HepG2 (cell line): ENCODE results near the gene TTLL12. TPM values are rescaled to one million over a fixed set of nuclear protein-coding genes. Genes with fewer than 3 reads are reported as not detected.

ENCODE experiments used
- CBFB ChIP-seq: sonication (generic); formaldehyde crosslinking; IDR thresholded peaks from 2 replicates; pipeline ENCODE4 v1.4.0; 2020; ENCODE audit warnings: missing genetic modification reagents
- GTF2F1 ChIP-seq: fragments of 150-350 bp; IDR thresholded peaks from 2 replicates; pipeline ENCODE4 v1.6.1; 2014; ENCODE audit warnings: low read length
- HDAC6 ChIP-seq: fragments of 200-600 bp; sonication (generic); IDR thresholded peaks from 2 replicates; pipeline ENCODE4 v1.7.0; 2017; ENCODE audit warnings: mild to moderate bottlenecking, antibody characterized with exemption, low read length, low read depth
- HIVEP1 ChIP-seq: sonication (generic); formaldehyde crosslinking; IDR thresholded peaks from 2 replicates; pipeline ENCODE4 v1.4.0; 2020; ENCODE audit warnings: mild to moderate bottlenecking, missing genetic modification reagents
- KLF6 ChIP-seq: IDR thresholded peaks from 2 replicates; pipeline ENCODE4 v1.8.0; 2016; ENCODE audit warnings: missing biosample characterization, missing genetic modification reagents
- MTA1 ChIP-seq: sonication (generic); formaldehyde crosslinking; IDR thresholded peaks from 2 replicates; pipeline ENCODE4 v1.4.0; 2020; ENCODE audit warnings: missing genetic modification reagents, mild to moderate bottlenecking, borderline replicate concordance
- RFX5 ChIP-seq: IDR thresholded peaks from 2 replicates; pipeline ENCODE4 v1.6.1; 2011; ENCODE audit warnings: low read depth, low read length, improper control_type of control experiment
- SMAD3 ChIP-seq: sonication (generic); formaldehyde crosslinking; IDR thresholded peaks from 2 replicates; pipeline ENCODE4 v1.4.0; 2020; ENCODE audit warnings: missing genetic modification reagents
- SMAD9 ChIP-seq: sonication (generic); formaldehyde crosslinking; IDR thresholded peaks from 2 replicates; pipeline ENCODE4 v1.5.1; 2020; ENCODE audit warnings: mild to moderate bottlenecking, missing genetic modification reagents
- ZFP90 ChIP-seq: sonication (generic); formaldehyde crosslinking; IDR thresholded peaks from 2 replicates; pipeline ENCODE4 v1.8.0; 2022; ENCODE audit warnings: missing genetic modification reagents, mild to moderate bottlenecking, inconsistent platforms, borderline replicate concordance
- ZNF317 ChIP-seq: sonication (generic); formaldehyde crosslinking; IDR thresholded peaks from 2 replicates; pipeline ENCODE4 v1.5.0; 2020; ENCODE audit warnings: mild to moderate bottlenecking, missing genetic modification reagents
- ZNF616 ChIP-seq: sonication (generic); formaldehyde crosslinking; IDR thresholded peaks from 2 replicates; pipeline ENCODE4 v1.5.0; 2020; ENCODE audit warnings: low read depth, mild to moderate bottlenecking, missing genetic modification reagents
- polyA plus RNA-seq, 8 experiments: library from polyadenylated mRNA; depleted of rRNA in 3 of 8; stranded (reverse) in 7 of 8; unstranded in 1 of 8; fragments of >200 nt; fragmentation: Illumina TruSeq in 4 of 8; extraction: Trizol in 4 of 8; gene quantifications; 2 replicates each; pipeline versions ENCODE4 v1.2.1 to v1.2.3, GENCODE V29; 2011 to 2016; ENCODE audit warnings: low read depth in 4 of 8, missing spikeins in 1 of 8, mixed read lengths in 1 of 8; ENCODE audit not compliant: insufficient read depth in 1 of 8
- total RNA-seq, 5 experiments: library from RNA; depleted of rRNA; stranded (reverse); fragments of >200 nt; fragmentation: Illumina TruSeq; extraction: Trizol; gene quantifications; 2 replicates each; pipeline ENCODE4 v1.2.3, GENCODE V29; 2016; ENCODE audit warnings: low read depth in 1 of 5
- TF ChIP-seq, protein P1 (sequence below): sonication (generic); formaldehyde crosslinking; conservative IDR thresholded peaks from 2 replicates; pipeline ENCODE4 v1.8.1; 2023; ENCODE audit warnings: missing genetic modification reagents
- TF ChIP-seq, protein P2 (sequence below): sonication (generic); formaldehyde crosslinking; IDR thresholded peaks from 2 replicates; pipeline ENCODE4 v1.5.0; 2020; ENCODE audit warnings: mild to moderate bottlenecking, low read depth, missing genetic modification reagents, borderline replicate concordance
- TF ChIP-seq, protein P3 (sequence below): sonication (generic); formaldehyde crosslinking; IDR thresholded peaks from 2 replicates; pipeline ENCODE4 v1.5.1; 2020; ENCODE audit warnings: missing genetic modification reagents, mild to moderate bottlenecking, borderline replicate concordance
- TF ChIP-seq, protein P4 (sequence below): sonication (generic); formaldehyde crosslinking; conservative IDR thresholded peaks from 2 replicates; pipeline ENCODE4 v1.4.0; 2020; ENCODE audit warnings: missing genetic modification reagents
- TF ChIP-seq, protein P5 (sequence below): sonication (generic); formaldehyde crosslinking; IDR thresholded peaks from 2 replicates; pipeline ENCODE4 v1.4.0; 2020; ENCODE audit warnings: missing genetic modification reagents

The TTLL12 gene
- total and polyA plus RNA-seq, 2 of the 13 experiments (the other 11 are each of a cell fraction or from before 2014, with no cell fraction given), result 11.9 to 38.1 TPM

DNA sequence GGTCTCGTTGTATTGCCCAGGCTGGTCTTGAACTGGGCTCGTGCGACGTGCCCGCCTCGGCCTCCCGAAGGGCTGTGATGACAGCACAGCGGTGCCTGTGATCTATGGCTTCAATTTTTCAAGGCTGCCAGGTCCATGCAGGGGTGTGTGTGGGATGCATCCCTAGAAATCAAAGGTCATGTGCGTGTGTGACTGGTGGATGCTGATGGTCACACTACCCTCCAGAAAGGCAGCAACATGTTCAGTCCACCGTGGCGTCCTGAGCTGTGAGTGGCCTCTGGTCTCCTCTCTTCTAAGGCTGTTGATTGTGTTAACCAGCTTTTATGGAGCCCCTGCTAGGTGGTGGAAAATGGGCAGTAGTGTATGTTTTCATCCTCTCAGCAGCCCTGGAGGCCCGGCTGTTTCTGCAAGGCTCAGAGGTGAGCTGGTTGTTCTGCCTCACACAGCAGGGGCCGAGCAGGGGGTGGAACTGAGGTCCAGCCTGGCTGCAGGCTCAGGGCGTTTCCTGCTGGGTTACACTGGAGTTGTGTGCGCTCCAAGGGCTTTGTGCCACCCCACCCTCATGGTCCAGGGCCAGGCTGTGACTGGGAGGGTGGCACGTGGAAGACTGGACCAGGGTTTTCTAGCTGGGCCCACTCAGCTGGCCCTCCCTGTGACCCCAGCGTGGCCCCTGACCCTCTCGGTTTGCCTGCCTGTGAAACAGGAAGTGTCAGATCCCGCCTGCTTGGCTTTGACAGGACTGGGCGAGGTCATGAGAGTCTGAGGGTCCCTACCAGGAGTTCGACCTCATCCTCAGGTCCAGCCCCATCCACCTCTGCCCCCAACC lies 68.7 kb downstream of the TTLL12 start (continued):
- TF ChIP-seq HDAC6 (no peak), SMAD9 (CRISPR knock-in tag) (no peak), RFX5 (no peak), ZNF616 (no peak), ZNF317 (no peak), KLF6 (no peak), SMAD3 (no peak), CBFB (CRISPR knock-in tag) (no peak), ZFP90 (CRISPR knock-in tag) (no peak), GTF2F1 (no peak), HIVEP1 (CRISPR knock-in tag) (0 out of 2 replicates have a peak, but pooled peaks have one; percentile 19), MTA1 (CRISPR knock-in tag) (0 out of 2 replicates have a peak, but pooled peaks have one; percentile 24)
- TF ChIP-seq, protein P1, sequence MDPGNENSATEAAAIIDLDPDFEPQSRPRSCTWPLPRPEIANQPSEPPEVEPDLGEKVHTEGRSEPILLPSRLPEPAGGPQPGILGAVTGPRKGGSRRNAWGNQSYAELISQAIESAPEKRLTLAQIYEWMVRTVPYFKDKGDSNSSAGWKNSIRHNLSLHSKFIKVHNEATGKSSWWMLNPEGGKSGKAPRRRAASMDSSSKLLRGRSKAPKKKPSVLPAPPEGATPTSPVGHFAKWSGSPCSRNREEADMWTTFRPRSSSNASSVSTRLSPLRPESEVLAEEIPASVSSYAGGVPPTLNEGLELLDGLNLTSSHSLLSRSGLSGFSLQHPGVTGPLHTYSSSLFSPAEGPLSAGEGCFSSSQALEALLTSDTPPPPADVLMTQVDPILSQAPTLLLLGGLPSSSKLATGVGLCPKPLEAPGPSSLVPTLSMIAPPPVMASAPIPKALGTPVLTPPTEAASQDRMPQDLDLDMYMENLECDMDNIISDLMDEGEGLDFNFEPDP (CRISPR knock-in tag), result no peak
- TF ChIP-seq, protein P2, sequence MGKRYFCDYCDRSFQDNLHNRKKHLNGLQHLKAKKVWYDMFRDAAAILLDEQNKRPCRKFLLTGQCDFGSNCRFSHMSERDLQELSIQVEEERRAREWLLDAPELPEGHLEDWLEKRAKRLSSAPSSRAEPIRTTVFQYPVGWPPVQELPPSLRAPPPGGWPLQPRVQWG (CRISPR knock-in tag), result no peak
- TF ChIP-seq, protein P3, sequence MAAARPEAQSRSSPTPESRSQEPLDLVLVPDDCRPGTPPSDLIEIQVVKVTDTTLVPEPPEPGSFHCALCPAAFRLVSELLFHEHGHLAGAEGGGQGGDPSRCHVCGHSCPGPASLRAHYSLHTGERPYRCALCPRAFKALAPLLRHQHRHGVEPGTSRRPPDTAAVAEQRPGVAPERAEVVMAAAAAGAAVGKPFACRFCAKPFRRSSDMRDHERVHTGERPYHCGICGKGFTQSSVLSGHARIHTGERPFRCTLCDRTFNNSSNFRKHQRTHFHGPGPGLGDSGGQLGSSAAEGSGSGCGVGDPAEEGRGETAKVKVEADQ (CRISPR knock-in tag), result no peak
- TF ChIP-seq, protein P4, sequence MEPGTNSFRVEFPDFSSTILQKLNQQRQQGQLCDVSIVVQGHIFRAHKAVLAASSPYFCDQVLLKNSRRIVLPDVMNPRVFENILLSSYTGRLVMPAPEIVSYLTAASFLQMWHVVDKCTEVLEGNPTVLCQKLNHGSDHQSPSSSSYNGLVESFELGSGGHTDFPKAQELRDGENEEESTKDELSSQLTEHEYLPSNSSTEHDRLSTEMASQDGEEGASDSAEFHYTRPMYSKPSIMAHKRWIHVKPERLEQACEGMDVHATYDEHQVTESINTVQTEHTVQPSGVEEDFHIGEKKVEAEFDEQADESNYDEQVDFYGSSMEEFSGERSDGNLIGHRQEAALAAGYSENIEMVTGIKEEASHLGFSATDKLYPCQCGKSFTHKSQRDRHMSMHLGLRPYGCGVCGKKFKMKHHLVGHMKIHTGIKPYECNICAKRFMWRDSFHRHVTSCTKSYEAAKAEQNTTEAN (CRISPR knock-in tag), result no peak
- TF ChIP-seq, protein P5, sequence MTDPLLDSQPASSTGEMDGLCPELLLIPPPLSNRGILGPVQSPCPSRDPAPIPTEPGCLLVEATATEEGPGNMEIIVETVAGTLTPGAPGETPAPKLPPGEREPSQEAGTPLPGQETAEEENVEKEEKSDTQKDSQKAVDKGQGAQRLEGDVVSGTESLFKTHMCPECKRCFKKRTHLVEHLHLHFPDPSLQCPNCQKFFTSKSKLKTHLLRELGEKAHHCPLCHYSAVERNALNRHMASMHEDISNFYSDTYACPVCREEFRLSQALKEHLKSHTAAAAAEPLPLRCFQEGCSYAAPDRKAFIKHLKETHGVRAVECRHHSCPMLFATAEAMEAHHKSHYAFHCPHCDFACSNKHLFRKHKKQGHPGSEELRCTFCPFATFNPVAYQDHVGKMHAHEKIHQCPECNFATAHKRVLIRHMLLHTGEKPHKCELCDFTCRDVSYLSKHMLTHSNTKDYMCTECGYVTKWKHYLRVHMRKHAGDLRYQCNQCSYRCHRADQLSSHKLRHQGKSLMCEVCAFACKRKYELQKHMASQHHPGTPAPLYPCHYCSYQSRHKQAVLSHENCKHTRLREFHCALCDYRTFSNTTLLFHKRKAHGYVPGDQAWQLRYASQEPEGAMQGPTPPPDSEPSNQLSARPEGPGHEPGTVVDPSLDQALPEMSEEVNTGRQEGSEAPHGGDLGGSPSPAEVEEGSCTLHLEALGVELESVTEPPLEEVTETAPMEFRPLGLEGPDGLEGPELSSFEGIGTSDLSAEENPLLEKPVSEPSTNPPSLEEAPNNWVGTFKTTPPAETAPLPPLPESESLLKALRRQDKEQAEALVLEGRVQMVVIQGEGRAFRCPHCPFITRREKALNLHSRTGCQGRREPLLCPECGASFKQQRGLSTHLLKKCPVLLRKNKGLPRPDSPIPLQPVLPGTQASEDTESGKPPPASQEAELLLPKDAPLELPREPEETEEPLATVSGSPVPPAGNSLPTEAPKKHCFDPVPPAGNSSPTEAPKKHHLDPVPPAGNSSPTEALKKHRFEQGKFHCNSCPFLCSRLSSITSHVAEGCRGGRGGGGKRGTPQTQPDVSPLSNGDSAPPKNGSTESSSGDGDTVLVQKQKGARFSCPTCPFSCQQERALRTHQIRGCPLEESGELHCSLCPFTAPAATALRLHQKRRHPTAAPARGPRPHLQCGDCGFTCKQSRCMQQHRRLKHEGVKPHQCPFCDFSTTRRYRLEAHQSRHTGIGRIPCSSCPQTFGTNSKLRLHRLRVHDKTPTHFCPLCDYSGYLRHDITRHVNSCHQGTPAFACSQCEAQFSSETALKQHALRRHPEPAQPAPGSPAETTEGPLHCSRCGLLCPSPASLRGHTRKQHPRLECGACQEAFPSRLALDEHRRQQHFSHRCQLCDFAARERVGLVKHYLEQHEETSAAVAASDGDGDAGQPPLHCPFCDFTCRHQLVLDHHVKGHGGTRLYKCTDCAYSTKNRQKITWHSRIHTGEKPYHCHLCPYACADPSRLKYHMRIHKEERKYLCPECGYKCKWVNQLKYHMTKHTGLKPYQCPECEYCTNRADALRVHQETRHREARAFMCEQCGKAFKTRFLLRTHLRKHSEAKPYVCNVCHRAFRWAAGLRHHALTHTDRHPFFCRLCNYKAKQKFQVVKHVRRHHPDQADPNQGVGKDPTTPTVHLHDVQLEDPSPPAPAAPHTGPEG, result no peak
